T-helper 2 cell treated with Interferon-gamma antibody and Interleukin-4, amounts not matched to agents 5 μg/mL and 100 μg/mL, for 36 hours (primary cell): Measurements from ENCODE around the gene KCTD8.
"Not testable (repeated sequence)": the region's sequence is repeated elsewhere in the genome, so short reads cannot be mapped to it uniquely, and the experiment has no call there.

ENCODE experiments used
- DNase-seq: peaks from one replicate; pipeline ENCODE4 v3.0.0; 2021; ENCODE audit warnings: low spot score
- H3K27ac Mint-ChIP-seq: one replicate; pipeline ENCODE4 v1.8.0; 2021; ENCODE audit warnings: mild to moderate bottlenecking, mixed read lengths
- H3K27me3 Mint-ChIP-seq: one replicate; pipeline ENCODE4 v1.8.0; 2021; ENCODE audit warnings: low read depth, mixed read lengths
- H3K36me3 Mint-ChIP-seq: one replicate; pipeline ENCODE4 v1.8.0; 2021; ENCODE audit warnings: low read depth, mixed read lengths
- H3K4me1 Mint-ChIP-seq: one replicate; pipeline ENCODE4 v1.8.0; 2021; ENCODE audit warnings: low read depth, mixed read lengths
- H3K4me3 Mint-ChIP-seq: one replicate; pipeline ENCODE4 v1.8.0; 2022; ENCODE audit warnings: mild to moderate bottlenecking, moderate library complexity, mixed read lengths
- H3K9me3 Mint-ChIP-seq: one replicate; pipeline ENCODE4 v1.8.0; 2021; ENCODE audit warnings: mixed read lengths

The KCTD8 gene

DNA sequence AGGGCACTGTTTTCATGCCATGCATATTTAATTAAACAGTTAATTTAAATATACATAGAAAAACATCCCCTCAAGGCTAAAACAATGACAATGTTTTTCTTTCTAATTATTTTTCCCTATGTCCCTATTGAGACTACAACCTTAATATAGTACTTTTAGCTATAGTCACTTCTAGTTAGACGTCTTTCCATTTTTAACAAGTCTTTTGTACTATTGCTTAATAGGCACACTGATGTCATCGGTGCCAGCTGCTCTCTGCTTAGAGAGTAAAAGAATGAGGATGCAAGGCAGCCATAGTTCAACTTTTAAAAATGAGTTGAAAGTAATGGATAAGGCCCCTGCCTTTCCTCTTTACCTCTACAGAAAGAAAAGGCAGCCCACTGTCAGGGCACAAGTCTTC lies 191.1 kb downstream of the KCTD8 start:
- H3K36me3 Mint-ChIP-seq = no peaks in the 10 kb centered on the region
- no peak overlapping the region for H3K4me3 Mint-ChIP-seq
- DNase-seq = no peak
- H3K27me3 Mint-ChIP-seq = no peaks in the 10 kb centered on the region
- H3K4me1 Mint-ChIP-seq = no peaks in the 10 kb centered on the region
- H3K27ac Mint-ChIP-seq = no peak overlapping the region
- peaks cover 14% of the 10 kb centered on the region for H3K9me3 Mint-ChIP-seq

DNA sequence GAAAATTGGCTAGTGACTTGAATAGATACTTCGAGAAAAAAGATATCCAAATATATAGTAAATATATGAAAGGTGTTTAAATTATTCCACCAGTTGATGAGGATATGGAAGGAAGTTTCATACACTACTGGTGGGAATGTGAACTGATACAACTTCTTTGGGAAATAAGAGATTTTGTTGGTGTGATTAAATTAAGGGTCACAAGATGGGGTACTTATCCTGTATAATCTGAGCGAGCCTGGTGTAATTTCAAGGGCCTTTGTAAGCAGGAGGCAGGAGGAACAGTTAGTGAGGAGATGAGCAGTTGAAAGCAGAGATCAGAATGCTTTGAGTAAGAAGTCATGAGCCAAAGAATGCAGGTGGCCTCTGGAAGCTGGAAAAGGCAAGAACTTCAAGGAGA lies 192.2 kb downstream of the KCTD8 start:
- DNase-seq = no peak
- no peaks in the 10 kb centered on the region for H3K4me1 Mint-ChIP-seq
- no peak overlapping the region for H3K4me3 Mint-ChIP-seq
- H3K27ac Mint-ChIP-seq = no peak overlapping the region
- no peaks in the 10 kb centered on the region for H3K36me3 Mint-ChIP-seq
- no peaks in the 10 kb centered on the region for H3K27me3 Mint-ChIP-seq
- peaks cover 11% of the 10 kb centered on the region for H3K9me3 Mint-ChIP-seq

DNA sequence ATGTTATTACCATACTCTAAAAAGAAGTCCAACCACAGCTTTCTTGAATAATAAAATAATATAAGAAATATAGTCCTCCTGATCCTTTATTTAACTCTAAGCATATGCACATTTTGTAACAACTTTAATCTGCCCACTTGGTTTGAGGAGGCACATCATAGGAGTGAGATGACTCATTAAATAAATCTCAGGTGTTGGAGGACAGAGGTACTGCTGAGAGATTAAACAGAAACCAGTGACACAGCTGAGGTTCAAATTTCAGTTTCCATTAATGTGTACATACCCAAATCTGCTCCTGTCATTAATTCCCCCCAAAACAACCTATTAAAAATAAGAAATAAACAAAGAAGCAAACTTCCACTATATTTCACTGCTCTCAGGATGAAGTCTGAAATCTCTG lies 211.0 kb downstream of the KCTD8 start:
- Mint-ChIP-seq H3K4me3 (no peak overlapping the region), H3K36me3 (no peaks in the 10 kb centered on the region)
- DNase-seq = no peak

DNA sequence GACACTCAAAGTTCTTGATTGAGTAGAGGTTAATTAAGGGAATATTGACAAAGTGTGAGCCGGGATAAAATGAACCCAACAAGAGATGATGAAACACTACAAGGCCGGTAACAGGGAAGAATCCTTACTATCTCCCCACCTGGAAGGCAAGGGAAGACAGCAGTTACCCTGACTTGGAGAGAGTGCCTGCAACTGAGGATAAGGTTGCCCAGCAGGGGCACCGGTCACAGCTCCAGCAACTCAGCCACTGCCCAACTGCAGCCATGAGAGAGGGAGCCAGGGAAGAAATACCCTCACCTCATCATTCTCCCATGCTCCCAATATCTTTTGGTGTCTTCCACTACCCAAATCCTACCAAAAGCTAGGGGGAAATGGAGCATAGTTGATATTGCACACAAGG lies 212.7 kb downstream of the KCTD8 start:
- Mint-ChIP-seq H3K36me3 (no peaks in the 10 kb centered on the region), H3K4me1 (no peaks in the 10 kb centered on the region), H3K4me3 (no peak overlapping the region), H3K27ac (no peak overlapping the region), H3K9me3 (peaks cover 12% of the 10 kb centered on the region), H3K27me3 (no peaks in the 10 kb centered on the region)
- no peak for DNase-seq

More for the DNA sequence above, 211.0 kb downstream of the KCTD8 start:
- Mint-ChIP-seq H3K27me3 (no peaks in the 10 kb centered on the region), H3K4me1 (no peaks in the 10 kb centered on the region), H3K9me3 (peaks cover 12% of the 10 kb centered on the region), H3K27ac (no peak overlapping the region)

DNA sequence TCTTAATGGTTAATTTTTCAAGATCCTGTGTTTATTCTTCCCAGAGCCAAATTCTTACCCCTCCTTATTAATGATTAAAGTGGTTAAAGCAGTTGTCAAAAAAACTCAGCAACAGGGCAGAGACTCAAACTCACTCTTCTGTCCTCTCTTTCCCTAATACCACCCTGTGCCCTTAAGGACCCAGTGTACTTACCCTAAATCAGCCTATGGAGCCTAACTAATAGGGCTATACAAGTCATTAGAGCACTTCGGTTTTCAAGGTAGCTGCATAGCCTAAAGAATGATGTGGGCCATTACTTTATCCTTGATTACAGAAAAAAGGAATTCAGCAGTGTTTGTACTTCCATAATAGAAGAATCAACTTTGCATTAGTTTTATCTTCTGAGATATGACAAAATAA lies 216.3 kb downstream of the KCTD8 start:
- Mint-ChIP-seq H3K27ac (no peak overlapping the region), H3K4me3 (no peak overlapping the region), H3K36me3 (no peaks in the 10 kb centered on the region), H3K4me1 (no peaks in the 10 kb centered on the region), H3K27me3 (no peaks in the 10 kb centered on the region), H3K9me3 (peaks cover 4% of the 10 kb centered on the region)
- DNase-seq = no peak

DNA sequence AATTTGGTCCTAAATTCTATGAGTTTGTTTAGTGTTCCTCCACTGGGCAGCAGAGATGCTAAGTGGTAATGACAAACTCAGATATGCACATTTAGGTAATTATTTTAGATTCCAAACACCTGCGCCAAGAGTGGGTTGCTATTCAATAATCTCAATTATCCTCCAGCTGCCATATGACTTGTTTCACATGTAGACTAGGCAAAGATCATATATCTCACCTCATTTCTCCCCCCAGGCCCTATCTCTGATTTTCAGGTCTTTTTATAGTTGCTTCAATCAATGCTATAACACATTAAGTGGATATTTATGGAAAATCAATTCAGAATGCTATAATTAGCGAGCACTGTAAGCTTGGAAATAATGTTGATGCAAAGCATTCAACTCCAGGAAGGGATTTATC lies 217.6 kb downstream of the KCTD8 start:
- Mint-ChIP-seq H3K36me3 (no peaks in the 10 kb centered on the region), H3K27ac (no peak overlapping the region), H3K27me3 (no peaks in the 10 kb centered on the region), H3K4me1 (no peaks in the 10 kb centered on the region), H3K4me3 (no peak overlapping the region), H3K9me3 (peaks cover 7% of the 10 kb centered on the region)
- no peak for DNase-seq

DNA sequence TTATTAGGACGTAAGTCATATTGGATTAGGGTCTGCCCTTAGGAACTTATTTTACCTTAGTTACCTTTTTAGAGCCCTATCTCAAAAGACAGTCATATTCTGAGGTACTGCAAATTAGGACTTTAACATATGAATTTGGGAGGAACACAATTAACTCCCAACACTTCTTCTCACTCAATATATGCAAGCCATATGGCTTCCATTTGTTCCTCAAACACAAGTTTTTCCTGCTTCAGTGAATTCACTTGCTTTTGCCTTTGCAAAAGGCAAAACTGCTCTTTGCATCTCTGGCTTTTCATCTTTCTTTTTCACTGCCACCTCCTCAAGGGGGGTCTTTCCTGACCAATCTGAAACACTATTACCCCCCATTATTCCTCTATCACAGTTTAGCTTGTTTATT lies 220.3 kb downstream of the KCTD8 start:
- Mint-ChIP-seq H3K4me3 (no peak overlapping the region), H3K4me1 (no peaks in the 10 kb centered on the region), H3K36me3 (no peaks in the 10 kb centered on the region), H3K27ac (no peak overlapping the region), H3K9me3 (peaks cover 7% of the 10 kb centered on the region), H3K27me3 (no peaks in the 10 kb centered on the region)
- DNase-seq = no peak

DNA sequence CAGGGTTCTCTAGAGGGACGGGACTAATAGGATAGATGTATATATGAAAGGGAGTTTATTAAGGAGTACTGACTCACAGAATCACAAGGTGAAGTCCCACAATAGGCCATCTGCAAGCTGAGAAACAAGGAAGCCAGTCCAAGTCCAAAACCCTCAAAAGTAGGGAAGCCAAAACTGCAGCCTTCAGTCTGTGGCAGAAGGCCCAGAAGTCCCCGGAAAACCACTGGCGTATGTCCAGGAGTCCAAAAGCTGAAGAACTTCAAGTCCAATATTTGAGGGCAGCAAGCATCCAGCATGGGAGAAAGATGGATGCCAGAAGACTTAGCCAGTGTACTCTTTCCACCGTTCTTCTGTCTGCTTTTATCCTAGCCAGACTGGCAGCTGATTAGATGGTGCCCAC lies 227.2 kb downstream of the KCTD8 start:
- Mint-ChIP-seq H3K4me1 (no peaks in the 10 kb centered on the region), H3K36me3 (no peaks in the 10 kb centered on the region), H3K4me3 (no peak overlapping the region), H3K27ac (no peak overlapping the region), H3K27me3 (no peaks in the 10 kb centered on the region), H3K9me3 (peaks cover 3% of the 10 kb centered on the region)
- no peak for DNase-seq

DNA sequence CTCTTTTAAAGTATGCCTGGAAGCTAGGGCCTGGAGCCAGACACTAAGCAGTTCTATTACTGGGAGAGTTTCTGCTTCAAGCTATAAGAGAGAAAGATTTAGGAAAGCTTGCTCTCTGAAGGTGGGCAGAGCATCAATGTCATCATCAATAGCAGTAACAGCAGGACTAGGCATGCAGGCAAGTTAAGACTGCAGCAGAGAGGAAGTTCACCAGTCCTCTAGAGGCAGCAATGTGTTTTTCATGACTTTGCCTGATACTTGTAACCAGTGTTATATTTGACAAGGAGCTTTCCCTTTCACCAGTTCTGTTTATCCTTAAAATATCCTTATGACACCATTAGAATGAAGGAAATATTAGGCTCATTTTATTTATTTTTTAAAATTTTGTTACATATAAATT lies 237.9 kb downstream of the KCTD8 start:
- H3K9me3 Mint-ChIP-seq = peaks cover 4% of the 10 kb centered on the region
- H3K27ac Mint-ChIP-seq = no peak overlapping the region
- no peaks in the 10 kb centered on the region for H3K27me3 Mint-ChIP-seq
- H3K4me1 Mint-ChIP-seq = no peaks in the 10 kb centered on the region
- H3K36me3 Mint-ChIP-seq = no peaks in the 10 kb centered on the region
- no peak for DNase-seq
- H3K4me3 Mint-ChIP-seq = no peak overlapping the region

DNA sequence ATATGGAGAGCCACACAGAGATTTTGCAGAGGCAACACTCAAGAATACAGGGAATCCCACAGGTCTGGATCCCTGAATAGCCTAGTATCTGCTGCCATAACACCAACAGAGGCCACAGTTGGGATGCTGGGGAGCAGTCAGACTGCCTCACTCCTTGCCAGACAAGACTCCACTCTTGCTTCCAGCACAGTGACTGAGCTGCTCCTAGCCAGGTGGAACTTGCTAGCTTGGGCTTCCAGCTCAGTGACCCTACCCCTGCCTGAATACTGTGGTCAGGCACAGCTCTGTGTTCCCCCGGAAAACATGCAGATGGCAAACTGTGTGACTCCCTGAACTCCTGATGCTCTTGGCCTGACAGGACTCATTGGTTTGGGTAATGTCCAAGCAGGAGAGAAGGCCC lies 251.8 kb downstream of the KCTD8 start:
- peaks cover 26% of the 10 kb centered on the region for H3K9me3 Mint-ChIP-seq
- no peaks in the 10 kb centered on the region for H3K27me3 Mint-ChIP-seq
- no peak overlapping the region for H3K27ac Mint-ChIP-seq
- no peaks in the 10 kb centered on the region for H3K36me3 Mint-ChIP-seq
- H3K4me1 Mint-ChIP-seq = no peaks in the 10 kb centered on the region
- DNase-seq = no peak
- H3K4me3 Mint-ChIP-seq = no peak overlapping the region

DNA sequence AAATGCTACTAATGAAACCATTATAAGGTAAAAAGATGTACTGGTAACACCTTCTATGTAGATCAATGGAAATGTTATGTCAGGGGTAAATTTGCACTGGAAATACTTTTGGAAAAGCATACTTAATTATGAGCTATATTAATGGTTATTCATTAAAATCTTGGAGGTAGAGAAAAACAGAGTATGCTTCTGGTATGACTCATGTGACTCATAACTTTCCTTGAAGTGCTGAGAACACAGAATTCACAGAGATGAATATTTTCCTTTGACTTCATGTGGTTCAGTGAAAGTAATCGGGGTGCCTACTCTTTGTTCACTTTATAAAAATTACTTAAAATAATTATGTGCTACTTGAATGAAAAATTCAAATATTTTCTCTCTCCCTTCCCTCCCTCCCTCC lies 254.2 kb downstream of the KCTD8 start:
- Mint-ChIP-seq H3K4me1 (no peaks in the 10 kb centered on the region), H3K27ac (no peak overlapping the region), H3K4me3 (no peak overlapping the region), H3K9me3 (peaks cover 20% of the 10 kb centered on the region), H3K27me3 (no peaks in the 10 kb centered on the region), H3K36me3 (no peaks in the 10 kb centered on the region)
- DNase-seq = no peak

DNA sequence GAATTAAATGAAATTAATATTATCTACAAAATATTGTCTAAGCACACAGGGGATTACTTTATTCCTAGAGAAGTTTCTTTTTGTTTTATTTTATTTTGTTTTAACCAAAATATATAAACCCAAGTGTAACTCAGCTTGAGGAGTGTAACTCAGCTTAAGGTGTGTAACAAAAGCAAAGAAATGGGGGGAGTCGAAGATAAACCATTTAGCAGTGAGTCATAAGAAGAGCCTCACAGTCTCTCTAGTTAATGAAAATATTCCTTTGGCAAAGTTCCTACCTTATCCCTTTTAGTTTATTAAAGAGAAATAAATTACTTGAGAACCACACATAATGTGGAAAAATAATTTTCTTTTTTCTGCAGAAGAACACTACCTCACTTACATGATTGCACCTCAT lies 261.8 kb downstream of the KCTD8 start:
- Mint-ChIP-seq H3K4me3 (no peak overlapping the region), H3K27ac (no peak overlapping the region), H3K9me3 (peaks cover 2% of the 10 kb centered on the region), H3K27me3 (no peaks in the 10 kb centered on the region), H3K36me3 (no peaks in the 10 kb centered on the region), H3K4me1 (no peaks in the 10 kb centered on the region)
- no peak for DNase-seq

DNA sequence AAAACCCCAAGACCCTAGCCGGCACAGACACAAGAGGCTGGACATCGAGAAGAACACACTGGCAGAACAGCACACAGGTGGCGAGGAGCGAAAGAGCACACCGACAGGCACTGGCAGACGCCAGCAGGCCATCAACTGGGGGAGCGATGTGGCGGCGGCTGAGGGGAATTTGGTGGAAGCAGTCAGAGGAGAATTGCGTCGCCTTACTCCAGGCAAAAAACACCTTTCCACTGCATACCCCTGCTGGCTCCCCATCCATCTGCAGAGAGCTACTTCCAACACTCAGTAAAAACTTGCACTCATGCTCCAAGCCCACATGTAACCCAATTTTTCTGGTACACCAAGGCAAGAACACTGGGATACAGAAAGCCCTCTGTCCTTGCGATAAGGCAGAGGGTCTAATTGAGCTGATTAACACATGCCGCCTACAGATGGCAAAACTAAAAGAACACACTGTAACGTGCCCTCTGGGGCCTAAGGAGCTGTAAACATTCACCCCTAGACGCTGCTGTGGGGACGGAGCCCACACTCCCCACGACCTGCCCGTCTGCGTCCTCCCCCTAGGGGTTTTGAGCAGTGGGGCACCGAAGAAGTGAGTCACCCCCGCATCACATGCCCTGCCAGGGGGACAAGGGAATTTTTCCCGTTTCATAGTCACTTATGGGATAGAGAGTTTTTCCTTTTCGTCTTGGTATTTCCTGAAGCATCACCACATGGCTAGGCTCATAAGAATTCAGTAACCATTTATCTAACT lies 262.3 kb downstream of the KCTD8 start:
- Mint-ChIP-seq H3K27me3 (no peaks in the 10 kb centered on the region), H3K36me3 (no peaks in the 10 kb centered on the region), H3K4me3 (no peak overlapping the region), H3K9me3 (no peaks in the 10 kb centered on the region), H3K4me1 (no peaks in the 10 kb centered on the region), H3K27ac (no peak overlapping the region)
- DNase-seq = no peak

DNA sequence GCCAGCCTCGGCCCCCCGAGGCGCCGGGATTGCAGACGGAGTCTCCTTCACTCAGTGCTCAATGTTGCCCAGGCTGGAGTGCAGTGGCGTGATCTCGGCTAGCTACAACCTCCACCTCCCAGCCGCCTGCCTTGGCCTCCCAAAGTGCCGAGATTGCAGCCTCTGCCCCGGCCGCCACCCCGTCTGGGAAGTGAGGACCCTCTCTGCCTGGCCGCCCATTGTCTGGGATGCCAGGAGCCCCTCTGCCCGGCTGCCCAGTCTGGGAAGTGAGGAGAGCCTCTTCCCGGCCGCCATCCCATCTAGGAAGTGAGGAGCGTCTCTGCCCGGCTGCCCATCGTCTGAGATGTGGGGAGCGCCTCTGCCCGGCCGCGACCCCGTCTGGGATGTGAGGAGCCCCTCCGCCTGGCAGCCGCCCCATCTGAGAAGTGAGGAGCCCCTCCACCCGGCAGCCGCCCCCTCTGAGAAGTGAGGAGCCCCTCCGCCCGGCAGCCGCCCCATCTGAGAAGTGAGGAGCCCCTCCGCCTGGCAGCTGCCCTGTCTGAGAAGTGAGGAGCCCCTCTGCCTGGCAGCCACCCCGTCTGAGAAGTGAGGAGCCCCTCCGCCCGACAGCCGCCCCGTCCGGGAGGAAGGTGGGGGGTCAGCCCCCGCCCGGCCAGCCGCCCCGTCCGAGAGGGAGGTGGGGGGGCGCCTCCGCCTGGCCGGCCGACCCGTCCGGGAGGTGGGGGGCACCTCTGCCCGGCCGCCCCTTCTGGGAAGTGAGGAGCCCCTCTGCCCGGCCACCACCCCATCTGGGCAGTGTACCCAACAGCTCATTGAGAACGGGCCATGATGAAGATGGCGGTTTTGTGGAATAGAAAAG lies 266.9 kb downstream of the KCTD8 start:
- not testable (repeated sequence) for H3K27me3 Mint-ChIP-seq, H3K36me3 Mint-ChIP-seq, DNase-seq, H3K4me1 Mint-ChIP-seq, H3K4me3 Mint-ChIP-seq, H3K9me3 Mint-ChIP-seq, H3K27ac Mint-ChIP-seq
